ENCODE data around the gene ISG20.

- TF ChIP-seq, protein P1, sequence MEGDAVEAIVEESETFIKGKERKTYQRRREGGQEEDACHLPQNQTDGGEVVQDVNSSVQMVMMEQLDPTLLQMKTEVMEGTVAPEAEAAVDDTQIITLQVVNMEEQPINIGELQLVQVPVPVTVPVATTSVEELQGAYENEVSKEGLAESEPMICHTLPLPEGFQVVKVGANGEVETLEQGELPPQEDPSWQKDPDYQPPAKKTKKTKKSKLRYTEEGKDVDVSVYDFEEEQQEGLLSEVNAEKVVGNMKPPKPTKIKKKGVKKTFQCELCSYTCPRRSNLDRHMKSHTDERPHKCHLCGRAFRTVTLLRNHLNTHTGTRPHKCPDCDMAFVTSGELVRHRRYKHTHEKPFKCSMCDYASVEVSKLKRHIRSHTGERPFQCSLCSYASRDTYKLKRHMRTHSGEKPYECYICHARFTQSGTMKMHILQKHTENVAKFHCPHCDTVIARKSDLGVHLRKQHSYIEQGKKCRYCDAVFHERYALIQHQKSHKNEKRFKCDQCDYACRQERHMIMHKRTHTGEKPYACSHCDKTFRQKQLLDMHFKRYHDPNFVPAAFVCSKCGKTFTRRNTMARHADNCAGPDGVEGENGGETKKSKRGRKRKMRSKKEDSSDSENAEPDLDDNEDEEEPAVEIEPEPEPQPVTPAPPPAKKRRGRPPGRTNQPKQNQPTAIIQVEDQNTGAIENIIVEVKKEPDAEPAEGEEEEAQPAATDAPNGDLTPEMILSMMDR (IDR thresholded peaks at IDR 0.05) = no peak
- no peak for TF ChIP-seq POLR2A (IDR thresholded peaks at IDR 0.05)
These were observed 56.3 kb downstream of the ISG20 start for GRCh38 chr15:88695101-88695500.

All from right lobe of liver (tissue), 4 donors.